Liver (tissue), 9 donors: ENCODE results near the gene NT5DC2. TPM values are rescaled to one million over a fixed set of nuclear protein-coding genes. Genes with fewer than 3 reads are reported as not detected.

ENCODE experiments used
- DNase-seq: peaks from one replicate; pipeline ENCODE4 v3.0.0-alpha.2; 2017; ENCODE audit warnings: low spot score
- H3K27ac ChIP-seq, 2 donors: one replicate each; pipeline ENCODE4 v1.7.0; 2013; ENCODE audit warnings: inconsistent platforms in 2 of 2, low read length in 2 of 2, control low read depth in 1 of 2, low read depth in 1 of 2, mild to moderate bottlenecking in 1 of 2
- H3K27me3 ChIP-seq, 4 donors: one replicate each; pipeline versions ENCODE4 v1.6.1 to v1.7.0; 2013; ENCODE audit warnings: low read length in 3 of 4, inconsistent platforms in 1 of 4, mild to moderate bottlenecking in 1 of 4, moderate library complexity in 1 of 4; ENCODE audit not compliant: control insufficient read depth in 4 of 4, insufficient read depth in 4 of 4
- H3K36me3 ChIP-seq, 4 donors: one replicate each; pipeline versions ENCODE4 v1.6.1 to v1.7.0; 2013; ENCODE audit warnings: low read length in 3 of 4, mild to moderate bottlenecking in 3 of 4, low read depth in 1 of 4, moderate library complexity in 1 of 4; ENCODE audit not compliant: control insufficient read depth in 4 of 4, insufficient read depth in 3 of 4
- H3K4me1 ChIP-seq, 4 donors: one replicate each; pipeline versions ENCODE4 v1.6.1 to v1.7.0; 2013; ENCODE audit warnings: low read length in 3 of 4, mild to moderate bottlenecking in 3 of 4, moderate library complexity in 1 of 4; ENCODE audit not compliant: control insufficient read depth in 4 of 4, insufficient read depth in 4 of 4
- H3K4me3 ChIP-seq, 3 donors: one replicate each; pipeline versions ENCODE4 v1.6.1 to v1.7.0; 2013; ENCODE audit warnings: low read length in 3 of 3, control low read depth in 1 of 3, low read depth in 1 of 3, mild to moderate bottlenecking in 1 of 3
- H3K9ac ChIP-seq, 2 donors: one replicate each; pipeline ENCODE4 v1.7.0; 2013; ENCODE audit warnings: low read length in 2 of 2, mild to moderate bottlenecking in 2 of 2, moderate library complexity in 2 of 2, control low read depth in 1 of 2, low read depth in 1 of 2
- H3K9me3 ChIP-seq, 4 donors: one replicate each; pipeline versions ENCODE4 v1.6.1 to v1.7.0; 2013; ENCODE audit warnings: low read length in 3 of 4; ENCODE audit not compliant: control insufficient read depth in 4 of 4
- EGR1 ChIP-seq, 2 donors: IDR thresholded peaks; 2 replicates each; pipeline ENCODE4 v1.6.1; 2016 to 2018; ENCODE audit warnings: antibody characterized with exemption in 2 of 2, low read depth in 2 of 2
- FOXA2 ChIP-seq: IDR thresholded peaks from 2 replicates; pipeline ENCODE4 v1.6.1; 2016; ENCODE audit warnings: antibody characterized with exemption
- GABPA ChIP-seq, 2 donors: IDR thresholded peaks in 1 of 2; conservative IDR thresholded peaks in 1 of 2; 2 replicates each; pipeline ENCODE4 v1.6.1; 2016; ENCODE audit warnings: antibody characterized with exemption in 2 of 2, mild to moderate bottlenecking in 1 of 2, moderate library complexity in 1 of 2
- HNF4A ChIP-seq, 2 donors: conservative IDR thresholded peaks; 2 replicates each; pipeline ENCODE4 v1.6.1; 2016; ENCODE audit warnings: antibody characterized with exemption in 2 of 2, mild to moderate bottlenecking in 2 of 2
- JUND ChIP-seq, 2 donors: IDR thresholded peaks; 2 replicates each; pipeline ENCODE4 v1.6.1; 2016; ENCODE audit warnings: antibody characterized with exemption in 2 of 2
- RAD21 ChIP-seq, 2 donors: IDR thresholded peaks; 2 replicates each; pipeline ENCODE4 v1.6.1; 2016; ENCODE audit warnings: antibody characterized with exemption in 2 of 2, mild to moderate bottlenecking in 2 of 2
- SP1 ChIP-seq: IDR thresholded peaks from 2 replicates; pipeline ENCODE4 v1.6.1; 2018; ENCODE audit warnings: antibody characterized with exemption, mild to moderate bottlenecking
- TAF1 ChIP-seq: conservative IDR thresholded peaks from 2 replicates; pipeline ENCODE4 v1.6.1; 2016; ENCODE audit warnings: antibody characterized with exemption, mild to moderate bottlenecking
- YY1 ChIP-seq: IDR thresholded peaks from 2 replicates; pipeline ENCODE4 v1.6.1; 2016; ENCODE audit warnings: antibody characterized with exemption, mild to moderate bottlenecking
- WGBS: extraction: QIAGEN DNeasy Blood & Tissue Kit; methylation state at CpG from one replicate; pipeline ENCODE4 v1.1.7; 2013; 5-methylcytosine and 5-hydroxymethylcytosine counted together
- polyA plus RNA-seq, 2 donors: library from polyadenylated mRNA; stranded (reverse) in 1 of 2; unstranded in 1 of 2; fragments of 200-250 nt in 1 of 2; fragments of >200 nt in 1 of 2; fragmentation: Nextera tagmentation in 1 of 2; extraction: Ambion mirVana in 1 of 2; gene quantifications; one replicate each; pipeline versions ENCODE4 v1.2.1 to v1.2.3, GENCODE V29; 2013 to 2015
- total RNA-seq, 2 donors: library from RNA; depleted of rRNA; stranded (reverse); fragments of >200 nt; gene quantifications; one replicate each; pipeline ENCODE4 v1.2.3, GENCODE V29; 2014
- TF ChIP-seq, protein P1 (sequence below): IDR thresholded peaks from 2 replicates; pipeline ENCODE4 v1.6.1; 2016; ENCODE audit warnings: antibody characterized with exemption, mild to moderate bottlenecking
- TF ChIP-seq, protein P2 (sequence below): IDR thresholded peaks from 2 replicates; pipeline ENCODE4 v1.6.1; 2016; ENCODE audit warnings: antibody characterized with exemption
- TF ChIP-seq, protein P3 (sequence below): IDR thresholded peaks from 2 replicates; pipeline ENCODE4 v1.6.1; 2016; ENCODE audit warnings: antibody characterized with exemption
- TF ChIP-seq, protein P4 (sequence below): fragments of 150-350 bp; IDR thresholded peaks from 2 replicates; pipeline ENCODE4 v1.5.1; 2017; ENCODE audit warnings: improper control_type of control experiment, low read depth, low read length; ENCODE audit not compliant: missing input control
- TF ChIP-seq, protein P5 (sequence below): IDR thresholded peaks from 2 replicates; pipeline ENCODE4 v1.6.1; 2016; ENCODE audit warnings: antibody characterized with exemption
- donor health status: healthy.
- donor health status: healthy.
- donor health status: healthy.
- donor health status: healthy.
- donor health status: healthy.

NT5DC2 gene
- total and polyA plus RNA-seq, 4 donors = 2.8 to 20.9 (median 3.1) TPM

DNA sequence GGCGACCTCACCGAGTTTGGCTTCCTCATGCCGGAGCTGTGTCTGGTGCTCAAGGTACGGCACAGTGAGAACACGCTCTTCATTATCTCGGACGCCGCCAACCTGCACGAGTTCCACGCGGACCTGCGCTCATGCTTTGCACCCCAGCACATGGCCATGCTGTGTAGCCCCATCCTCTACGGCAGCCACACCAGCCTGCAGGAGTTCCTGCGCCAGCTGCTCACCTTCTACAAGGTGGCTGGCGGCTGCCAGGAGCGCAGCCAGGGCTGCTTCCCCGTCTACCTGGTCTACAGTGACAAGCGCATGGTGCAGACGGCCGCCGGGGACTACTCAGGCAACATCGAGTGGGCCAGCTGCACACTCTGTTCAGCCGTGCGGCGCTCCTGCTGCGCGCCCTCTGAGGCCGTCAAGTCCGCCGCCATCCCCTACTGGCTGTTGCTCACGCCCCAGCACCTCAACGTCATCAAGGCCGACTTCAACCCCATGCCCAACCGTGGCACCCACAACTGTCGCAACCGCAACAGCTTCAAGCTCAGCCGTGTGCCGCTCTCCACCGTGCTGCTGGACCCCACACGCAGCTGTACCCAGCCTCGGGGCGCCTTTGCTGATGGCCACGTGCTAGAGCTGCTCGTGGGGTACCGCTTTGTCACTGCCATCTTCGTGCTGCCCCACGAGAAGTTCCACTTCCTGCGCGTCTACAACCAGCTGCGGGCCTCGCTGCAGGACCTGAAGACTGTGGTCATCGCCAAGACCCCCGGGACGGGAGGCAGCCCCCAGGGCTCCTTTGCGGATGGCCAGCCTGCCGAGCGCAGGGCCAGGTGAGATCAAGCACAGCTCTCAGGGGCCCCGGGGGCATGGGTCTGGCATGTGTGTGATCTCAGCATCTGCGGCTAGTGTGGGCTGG, 45.6 kb downstream of the NT5DC2 start:
- no peak overlapping the region for H3K9ac ChIP-seq
- H3K36me3 ChIP-seq = peaks cover 16 to 64% (median 38%) of the 10 kb centered on the region in 4 donors
- TF ChIP-seq EGR1 (IDR thresholded peaks at IDR 0.05; ENCODE audit: low read depth in 2 of 2) (no peak), HNF4A (conservative IDR thresholded peaks at IDR 0.05) (no peak), GABPA (IDR thresholded peaks at IDR 0.05 in 1 of 2, conservative IDR thresholded peaks at IDR 0.05 in 1 of 2) (no peak), RAD21 (IDR thresholded peaks at IDR 0.05) (no peak), FOXA2 (no peak), SP1 (no peak), YY1 (no peak), JUND (IDR thresholded peaks at IDR 0.05) (no peak), TAF1 (no peak)
- TF ChIP-seq, protein P1, sequence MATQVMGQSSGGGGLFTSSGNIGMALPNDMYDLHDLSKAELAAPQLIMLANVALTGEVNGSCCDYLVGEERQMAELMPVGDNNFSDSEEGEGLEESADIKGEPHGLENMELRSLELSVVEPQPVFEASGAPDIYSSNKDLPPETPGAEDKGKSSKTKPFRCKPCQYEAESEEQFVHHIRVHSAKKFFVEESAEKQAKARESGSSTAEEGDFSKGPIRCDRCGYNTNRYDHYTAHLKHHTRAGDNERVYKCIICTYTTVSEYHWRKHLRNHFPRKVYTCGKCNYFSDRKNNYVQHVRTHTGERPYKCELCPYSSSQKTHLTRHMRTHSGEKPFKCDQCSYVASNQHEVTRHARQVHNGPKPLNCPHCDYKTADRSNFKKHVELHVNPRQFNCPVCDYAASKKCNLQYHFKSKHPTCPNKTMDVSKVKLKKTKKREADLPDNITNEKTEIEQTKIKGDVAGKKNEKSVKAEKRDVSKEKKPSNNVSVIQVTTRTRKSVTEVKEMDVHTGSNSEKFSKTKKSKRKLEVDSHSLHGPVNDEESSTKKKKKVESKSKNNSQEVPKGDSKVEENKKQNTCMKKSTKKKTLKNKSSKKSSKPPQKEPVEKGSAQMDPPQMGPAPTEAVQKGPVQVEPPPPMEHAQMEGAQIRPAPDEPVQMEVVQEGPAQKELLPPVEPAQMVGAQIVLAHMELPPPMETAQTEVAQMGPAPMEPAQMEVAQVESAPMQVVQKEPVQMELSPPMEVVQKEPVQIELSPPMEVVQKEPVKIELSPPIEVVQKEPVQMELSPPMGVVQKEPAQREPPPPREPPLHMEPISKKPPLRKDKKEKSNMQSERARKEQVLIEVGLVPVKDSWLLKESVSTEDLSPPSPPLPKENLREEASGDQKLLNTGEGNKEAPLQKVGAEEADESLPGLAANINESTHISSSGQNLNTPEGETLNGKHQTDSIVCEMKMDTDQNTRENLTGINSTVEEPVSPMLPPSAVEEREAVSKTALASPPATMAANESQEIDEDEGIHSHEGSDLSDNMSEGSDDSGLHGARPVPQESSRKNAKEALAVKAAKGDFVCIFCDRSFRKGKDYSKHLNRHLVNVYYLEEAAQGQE = no peak
- TF ChIP-seq, protein P2, sequence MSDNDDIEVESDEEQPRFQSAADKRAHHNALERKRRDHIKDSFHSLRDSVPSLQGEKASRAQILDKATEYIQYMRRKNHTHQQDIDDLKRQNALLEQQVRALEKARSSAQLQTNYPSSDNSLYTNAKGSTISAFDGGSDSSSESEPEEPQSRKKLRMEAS = no peak
- TF ChIP-seq, protein P3, sequence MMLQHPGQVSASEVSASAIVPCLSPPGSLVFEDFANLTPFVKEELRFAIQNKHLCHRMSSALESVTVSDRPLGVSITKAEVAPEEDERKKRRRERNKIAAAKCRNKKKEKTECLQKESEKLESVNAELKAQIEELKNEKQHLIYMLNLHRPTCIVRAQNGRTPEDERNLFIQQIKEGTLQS = no peak
- TF ChIP-seq, protein P4, sequence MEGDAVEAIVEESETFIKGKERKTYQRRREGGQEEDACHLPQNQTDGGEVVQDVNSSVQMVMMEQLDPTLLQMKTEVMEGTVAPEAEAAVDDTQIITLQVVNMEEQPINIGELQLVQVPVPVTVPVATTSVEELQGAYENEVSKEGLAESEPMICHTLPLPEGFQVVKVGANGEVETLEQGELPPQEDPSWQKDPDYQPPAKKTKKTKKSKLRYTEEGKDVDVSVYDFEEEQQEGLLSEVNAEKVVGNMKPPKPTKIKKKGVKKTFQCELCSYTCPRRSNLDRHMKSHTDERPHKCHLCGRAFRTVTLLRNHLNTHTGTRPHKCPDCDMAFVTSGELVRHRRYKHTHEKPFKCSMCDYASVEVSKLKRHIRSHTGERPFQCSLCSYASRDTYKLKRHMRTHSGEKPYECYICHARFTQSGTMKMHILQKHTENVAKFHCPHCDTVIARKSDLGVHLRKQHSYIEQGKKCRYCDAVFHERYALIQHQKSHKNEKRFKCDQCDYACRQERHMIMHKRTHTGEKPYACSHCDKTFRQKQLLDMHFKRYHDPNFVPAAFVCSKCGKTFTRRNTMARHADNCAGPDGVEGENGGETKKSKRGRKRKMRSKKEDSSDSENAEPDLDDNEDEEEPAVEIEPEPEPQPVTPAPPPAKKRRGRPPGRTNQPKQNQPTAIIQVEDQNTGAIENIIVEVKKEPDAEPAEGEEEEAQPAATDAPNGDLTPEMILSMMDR = no peak
- TF ChIP-seq, protein P5, sequence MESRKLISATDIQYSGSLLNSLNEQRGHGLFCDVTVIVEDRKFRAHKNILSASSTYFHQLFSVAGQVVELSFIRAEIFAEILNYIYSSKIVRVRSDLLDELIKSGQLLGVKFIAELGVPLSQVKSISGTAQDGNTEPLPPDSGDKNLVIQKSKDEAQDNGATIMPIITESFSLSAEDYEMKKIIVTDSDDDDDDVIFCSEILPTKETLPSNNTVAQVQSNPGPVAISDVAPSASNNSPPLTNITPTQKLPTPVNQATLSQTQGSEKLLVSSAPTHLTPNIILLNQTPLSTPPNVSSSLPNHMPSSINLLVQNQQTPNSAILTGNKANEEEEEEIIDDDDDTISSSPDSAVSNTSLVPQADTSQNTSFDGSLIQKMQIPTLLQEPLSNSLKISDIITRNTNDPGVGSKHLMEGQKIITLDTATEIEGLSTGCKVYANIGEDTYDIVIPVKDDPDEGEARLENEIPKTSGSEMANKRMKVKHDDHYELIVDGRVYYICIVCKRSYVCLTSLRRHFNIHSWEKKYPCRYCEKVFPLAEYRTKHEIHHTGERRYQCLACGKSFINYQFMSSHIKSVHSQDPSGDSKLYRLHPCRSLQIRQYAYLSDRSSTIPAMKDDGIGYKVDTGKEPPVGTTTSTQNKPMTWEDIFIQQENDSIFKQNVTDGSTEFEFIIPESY = no peak
- no peaks in the 10 kb centered on the region for H3K27me3 ChIP-seq
- peaks cover 0 to 15% (median 2%) of the 10 kb centered on the region in 4 donors for H3K4me1 ChIP-seq
- no peak overlapping the region for H3K4me3 ChIP-seq
- no peak overlapping the region for H3K27ac ChIP-seq
- DNase-seq = no peak
- H3K9me3 ChIP-seq = no peaks in the 10 kb centered on the region
- whole genome bisulfite sequencing = 97% methylated on average over 59 of the region's 59 CpGs
